CD4-positive, alpha-beta T cell treated with Interleukin-12 subunit alpha and Interleukin-12 subunit beta, for 1 hour (primary cell): ENCODE measurements around the gene PSMD9.
"Not testable (repeated sequence)": the region's sequence is repeated elsewhere in the genome, so short reads cannot be mapped to it uniquely, and the experiment has no call there.

ENCODE experiments used
- DNase-seq: peaks from one replicate; pipeline ENCODE4 v3.0.0-alpha.2; 2020

The PSMD9 gene

DNA sequence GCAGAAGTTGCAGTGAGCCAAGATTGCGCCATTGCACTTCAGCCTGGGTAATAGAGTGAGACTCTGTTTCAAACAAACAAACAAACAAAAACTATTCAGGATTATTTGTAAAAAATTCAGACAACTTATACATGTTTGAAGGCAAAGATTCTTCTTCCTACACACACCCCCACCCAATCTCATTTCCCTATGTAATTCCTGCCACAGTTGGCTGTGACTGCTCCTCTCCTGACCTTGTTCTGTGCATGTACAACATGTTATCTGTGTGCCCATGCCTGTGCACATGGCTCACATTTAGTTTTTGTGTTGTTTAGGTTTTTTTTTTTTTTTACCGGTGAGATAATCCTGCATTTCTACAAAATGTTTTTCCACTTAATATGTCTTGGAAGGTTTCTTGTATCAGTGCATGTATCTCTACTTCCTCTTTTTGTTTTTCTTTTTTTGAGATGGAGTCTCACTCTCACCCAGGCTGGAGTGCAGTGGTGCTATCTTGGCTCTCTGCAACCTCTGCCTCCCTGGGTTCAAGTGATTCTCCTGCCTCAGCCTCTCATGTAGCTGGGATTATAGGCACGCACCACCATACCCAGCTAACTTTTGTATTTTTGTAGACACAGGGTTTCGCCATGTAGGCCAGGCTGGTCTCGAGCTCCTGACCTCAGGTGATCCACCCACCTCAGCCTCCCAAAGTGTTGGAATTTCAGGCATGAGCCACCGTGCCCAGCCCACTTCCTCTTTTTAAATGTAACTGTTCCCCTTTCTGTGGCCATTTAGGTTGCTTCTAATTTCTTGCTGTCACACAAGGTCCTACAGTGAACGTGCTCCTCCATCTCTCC lies 38.5 kb downstream of the PSMD9 start:
- no peak for DNase-seq

DNA sequence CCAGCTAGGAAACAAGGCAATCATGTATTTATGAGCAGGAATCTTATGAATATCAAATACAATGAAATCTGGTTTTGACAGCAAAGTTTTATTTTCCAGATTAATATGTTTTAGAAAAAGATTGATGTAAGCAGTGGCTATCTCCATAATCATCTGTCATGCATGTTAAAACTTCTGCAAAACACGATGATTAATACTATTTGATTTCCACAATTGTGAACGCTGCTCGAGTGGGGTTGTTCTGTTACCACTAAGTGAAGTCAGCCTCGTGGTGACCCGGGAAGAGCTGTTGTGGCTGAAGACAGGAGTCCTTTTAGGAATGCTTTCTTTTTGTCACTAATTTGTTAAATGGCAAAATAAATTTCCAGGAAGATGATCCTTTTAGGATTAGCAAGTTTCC lies 39.2 kb downstream of the PSMD9 start:
- DNase-seq, result no peak

DNA sequence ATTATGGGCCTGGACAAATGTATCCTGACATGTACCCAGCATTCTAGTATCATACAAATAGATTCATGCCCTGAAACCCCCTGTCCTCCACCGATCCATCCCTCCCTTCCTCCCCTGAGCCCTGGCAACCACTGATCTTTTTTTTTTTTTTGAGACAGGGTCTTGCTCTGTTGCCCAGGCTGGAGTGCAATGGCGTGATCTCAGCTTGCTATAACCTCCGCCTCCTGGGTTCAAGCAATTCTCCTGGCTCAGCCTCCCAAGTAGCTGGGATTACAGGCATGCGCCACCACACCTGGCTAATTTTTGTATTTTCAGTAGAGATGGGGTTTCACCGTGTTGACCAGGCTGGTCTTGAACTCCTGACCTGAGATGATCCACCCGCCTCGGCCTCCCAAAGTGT lies 41.0 kb downstream of the PSMD9 start:
- DNase-seq, result not testable (repeated sequence)

DNA sequence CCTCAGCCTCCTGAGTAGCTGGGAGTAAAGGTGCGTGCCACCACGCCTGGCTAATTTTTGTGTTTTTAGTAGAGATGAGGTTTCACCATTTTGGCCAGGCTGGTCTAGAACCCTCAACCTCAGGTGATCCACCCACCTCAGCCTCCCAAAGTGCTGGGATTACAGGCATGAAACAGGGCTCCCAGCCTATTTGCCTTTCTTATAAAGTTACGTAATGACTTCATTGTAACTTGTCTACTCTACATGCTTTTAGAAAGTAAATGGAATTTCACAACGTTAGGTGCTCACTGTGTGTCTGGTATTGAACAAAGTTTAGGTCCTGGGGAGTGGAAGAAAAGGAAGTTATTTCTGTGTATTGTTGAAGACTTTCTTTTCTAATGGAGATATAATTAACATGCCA lies 42.3 kb downstream of the PSMD9 start:
- DNase-seq, result no peak

DNA sequence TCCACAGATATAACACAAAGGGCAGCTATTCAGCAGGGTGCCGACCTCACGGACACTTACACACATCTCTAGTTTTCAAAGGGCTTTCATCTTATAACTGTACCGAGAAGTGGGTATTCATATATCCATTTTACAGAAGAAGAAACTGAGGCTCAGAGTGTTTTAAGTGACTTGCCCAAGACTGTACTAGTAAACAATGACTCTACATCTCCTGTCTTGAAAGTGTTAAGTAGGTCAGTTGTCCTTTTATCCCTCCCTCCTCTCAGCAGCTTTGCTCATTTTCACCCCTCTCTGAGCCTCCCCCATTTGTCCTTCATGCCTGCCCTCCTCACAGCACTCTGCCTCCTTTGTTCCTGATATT lies 43.6 kb downstream of the PSMD9 start:
- DNase-seq, result no peak

DNA sequence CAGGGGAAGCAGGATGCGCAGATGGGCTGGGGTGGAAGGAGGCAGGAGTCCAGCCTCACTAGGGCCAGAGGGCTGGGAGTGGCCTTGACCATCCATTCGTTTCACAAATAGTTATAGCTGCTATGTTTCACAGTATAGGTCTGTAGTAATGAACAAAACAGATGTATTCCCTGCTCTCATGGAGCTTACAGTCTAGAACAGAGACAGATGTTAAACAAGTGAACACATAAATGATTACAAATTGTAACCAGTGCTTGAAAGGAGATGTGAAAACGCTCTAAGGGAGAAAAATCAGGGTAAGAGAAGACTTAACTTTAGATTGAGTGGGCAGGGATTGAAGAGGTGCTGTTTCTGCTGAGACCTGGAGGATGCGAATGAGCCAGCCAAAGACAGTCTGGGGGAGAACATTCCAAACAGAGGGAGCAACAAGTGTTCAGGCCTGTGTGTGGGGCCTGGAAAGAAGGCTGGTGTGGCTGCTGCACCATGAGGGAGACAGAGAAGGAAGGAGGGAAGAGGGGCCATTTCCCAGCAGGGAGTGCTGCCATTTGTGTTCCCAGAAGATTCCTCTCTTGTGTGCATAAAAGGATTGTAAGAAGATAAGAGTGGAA lies 44.4 kb downstream of the PSMD9 start:
- DNase-seq, result no peak

DNA sequence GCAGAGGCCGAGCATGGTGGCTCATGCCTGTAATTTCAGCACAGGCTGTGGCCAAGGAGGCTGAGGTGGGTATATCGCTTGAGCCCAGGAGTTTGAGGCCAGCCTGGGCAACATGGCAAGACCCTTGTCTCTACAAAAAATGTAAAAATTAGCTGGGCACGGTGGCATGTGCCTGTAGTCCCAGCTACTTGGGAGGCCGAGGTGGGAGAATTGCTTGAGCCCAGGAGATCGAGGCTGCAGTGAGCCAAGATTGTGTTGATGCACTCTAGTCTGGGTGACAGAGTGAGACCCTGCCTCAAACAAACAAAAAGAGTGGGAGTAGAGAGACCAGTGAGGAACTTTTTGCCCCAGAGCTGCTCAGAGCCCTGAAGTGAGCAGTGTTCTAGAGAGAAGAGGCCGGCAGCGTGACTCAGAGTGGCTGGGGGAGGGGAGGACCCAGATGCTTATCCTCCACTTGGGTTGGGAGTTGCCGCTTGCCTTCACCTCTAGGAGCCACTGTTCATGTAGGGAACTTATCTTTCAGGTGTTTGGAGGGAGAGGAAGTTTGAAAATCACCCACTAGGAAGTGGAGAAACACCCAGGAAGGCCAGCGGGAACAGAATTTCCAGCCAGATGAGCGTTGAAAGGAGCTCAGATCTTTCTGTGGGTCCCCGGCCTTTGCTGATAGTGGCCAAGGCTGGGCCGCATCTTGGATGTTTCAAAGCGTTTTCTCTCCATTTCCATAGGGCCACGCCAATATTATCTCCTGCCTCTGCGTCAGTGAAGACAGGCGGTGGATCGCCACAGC lies 45.1 kb downstream of the PSMD9 start:
- DNase-seq, result no peak

DNA sequence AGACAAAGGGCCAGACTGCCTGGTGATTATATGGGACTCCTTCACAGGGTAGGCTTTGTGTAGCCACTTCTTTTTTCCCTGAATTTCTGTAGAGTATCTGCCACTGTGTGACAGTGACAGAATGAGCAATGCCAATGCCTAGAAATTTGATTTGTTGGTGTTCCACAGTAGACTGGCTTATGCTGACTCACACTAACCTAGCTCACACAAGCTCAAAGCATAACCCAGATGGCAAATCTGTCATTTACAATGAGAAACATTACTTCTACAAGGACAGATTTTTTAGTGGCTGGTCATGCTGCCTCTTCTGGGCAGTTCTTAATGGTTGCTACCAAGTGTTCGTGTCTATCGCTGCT lies 45.7 kb downstream of the PSMD9 start:
- no peak for DNase-seq

DNA sequence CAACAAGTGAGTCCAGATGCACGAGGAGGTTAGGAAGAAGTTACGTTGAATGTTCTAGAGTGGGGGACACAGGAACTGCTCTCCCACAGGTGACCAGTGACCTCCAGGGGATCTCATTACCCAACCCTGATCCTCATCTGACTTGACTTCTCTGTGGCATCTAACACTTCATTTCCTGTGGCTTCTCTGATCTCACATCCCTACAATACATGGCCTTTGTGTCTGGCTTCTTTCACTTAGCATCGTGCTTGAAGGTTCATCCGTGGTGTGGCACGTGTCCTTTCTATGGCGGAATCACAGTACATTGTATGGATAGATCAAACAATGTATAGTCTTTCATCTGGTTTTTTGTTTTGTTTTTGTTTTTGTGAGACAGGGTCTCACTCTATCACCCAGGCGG lies 49.1 kb downstream of the PSMD9 start:
- no peak for DNase-seq

DNA sequence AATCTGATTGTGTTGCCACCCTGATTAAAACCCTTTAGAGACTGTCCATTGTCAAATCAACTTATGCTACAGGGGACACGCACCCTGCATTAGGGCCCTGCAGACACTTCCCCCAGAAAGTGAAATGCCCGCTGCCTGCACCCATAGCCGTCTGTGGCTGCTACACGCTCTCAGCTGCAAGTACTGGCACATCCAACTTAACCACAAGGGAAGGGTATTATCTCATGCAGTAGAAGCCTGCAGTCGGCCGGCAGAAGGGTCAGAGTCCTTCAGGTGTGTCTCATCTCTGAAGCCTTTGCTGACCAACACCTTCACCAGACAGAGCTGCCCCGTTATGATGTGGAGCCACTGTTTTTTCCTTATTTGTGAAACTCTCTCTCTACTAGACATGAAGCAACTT lies 50.6 kb downstream of the PSMD9 start:
- no peak for DNase-seq

DNA sequence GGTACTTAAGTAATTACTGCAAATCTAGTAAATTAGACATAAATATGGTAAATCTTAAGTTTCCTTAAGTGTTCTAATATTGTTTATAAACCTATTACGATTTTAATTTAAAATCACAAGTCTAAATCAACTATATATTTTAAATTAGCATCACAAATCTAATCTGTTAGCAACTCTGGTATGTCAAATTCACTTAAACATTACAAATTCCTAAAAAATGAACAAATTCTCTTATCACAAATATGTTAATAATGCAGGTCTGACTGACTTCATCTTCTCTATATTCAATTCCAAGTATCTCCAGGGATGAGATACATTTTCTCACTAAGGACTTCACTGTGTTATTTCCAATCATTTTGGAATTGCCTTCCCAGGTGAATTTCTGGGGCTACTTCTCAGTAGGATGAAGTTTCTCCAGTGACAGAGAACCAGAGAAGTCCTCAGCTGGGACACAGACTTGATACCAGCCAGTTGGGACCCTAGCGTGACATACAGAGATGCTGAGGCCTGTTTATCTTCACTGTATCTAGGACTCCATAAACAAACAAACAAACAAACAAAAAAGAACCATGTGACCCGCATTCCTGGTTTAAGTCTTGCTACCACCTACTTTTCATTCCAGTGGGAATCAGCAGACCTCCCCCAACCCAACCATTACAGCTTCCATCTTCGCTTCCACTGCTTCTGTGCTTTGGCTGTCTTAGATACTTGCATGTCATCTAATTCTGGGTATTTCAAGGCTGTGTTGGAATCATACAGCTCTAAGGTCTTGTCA lies 51.6 kb downstream of the PSMD9 start:
- no peak for DNase-seq

DNA sequence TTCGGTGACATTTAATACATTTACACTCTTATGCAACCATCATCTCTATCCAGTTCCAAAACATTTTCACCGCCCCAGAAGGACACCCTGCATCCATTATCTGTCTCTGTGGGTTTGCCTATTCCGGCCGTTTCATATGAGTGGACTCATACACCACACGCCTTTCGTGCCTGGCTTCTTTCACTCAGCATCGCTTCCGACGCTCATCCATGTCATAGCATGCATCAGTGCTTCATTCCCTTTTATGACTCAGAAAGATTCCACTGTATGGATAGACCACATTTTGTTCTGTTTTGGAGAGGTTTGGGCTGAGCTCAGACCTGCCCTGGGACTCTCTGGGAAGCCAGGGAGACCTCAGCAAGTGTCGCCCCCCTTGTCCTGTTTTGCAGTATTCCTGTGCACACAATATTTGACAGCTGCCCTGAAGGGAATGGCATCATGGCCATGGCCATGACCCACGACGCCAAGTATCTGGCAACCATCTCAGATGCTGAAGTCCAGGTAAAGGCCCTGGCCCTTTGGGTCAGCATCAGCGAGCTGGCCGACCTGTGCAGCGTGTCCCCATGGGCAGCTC lies 53.6 kb downstream of the PSMD9 start:
- DNase-seq, result no peak

DNA sequence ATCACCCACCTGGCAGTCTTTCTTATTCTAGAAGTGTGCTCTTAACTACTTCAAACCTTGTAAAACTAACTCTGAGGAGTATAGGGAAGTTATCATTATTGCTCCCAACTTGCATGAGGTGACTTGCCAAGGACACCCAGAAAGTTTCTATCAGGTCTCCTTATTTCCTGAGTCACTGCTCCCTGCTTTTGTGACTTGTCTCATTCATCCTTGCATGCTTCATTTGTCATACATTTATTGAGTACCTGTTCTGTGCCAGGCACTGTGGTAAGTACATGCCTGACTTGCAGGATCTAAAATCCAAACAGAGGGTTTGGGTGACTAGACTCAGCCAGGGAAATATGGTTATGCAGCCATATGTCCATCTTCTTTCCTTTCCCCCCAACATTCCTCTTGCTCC lies 55.3 kb downstream of the PSMD9 start:
- DNase-seq, result no peak

DNA sequence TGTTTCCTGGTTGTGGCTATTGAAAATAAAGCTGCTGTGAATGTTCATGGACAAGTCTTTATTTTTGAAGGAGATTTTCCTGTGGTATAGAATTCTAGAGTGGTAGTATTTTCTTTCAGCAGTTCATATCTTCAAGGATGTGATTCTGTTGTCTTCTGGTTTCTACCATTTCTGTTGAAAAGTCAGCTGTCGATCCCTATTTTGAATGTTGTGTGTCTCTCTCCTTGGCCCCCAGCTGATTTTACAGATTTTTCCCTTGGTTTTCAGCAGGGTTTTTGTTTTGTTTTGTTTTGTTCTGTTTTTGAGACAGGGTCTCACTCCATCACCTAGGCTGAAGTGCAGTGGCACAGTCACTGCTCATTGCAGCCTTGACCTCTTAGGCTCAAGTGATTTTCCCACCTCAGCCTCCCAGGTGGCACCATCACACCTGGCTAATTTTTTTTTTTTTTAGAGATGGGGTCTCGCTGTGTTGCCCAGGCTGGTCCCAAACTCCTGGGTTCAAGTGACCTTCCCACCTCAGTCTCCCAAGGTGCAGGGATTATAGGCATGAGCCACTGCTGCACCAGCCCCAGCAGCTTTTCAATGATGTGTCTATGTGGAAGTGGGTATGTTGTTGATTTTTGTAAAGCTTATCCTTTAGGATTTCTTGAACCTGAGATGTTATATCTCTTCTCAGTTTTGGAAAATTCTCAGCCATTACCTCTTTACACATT lies 57.9 kb downstream of the PSMD9 start:
- no peak for DNase-seq

DNA sequence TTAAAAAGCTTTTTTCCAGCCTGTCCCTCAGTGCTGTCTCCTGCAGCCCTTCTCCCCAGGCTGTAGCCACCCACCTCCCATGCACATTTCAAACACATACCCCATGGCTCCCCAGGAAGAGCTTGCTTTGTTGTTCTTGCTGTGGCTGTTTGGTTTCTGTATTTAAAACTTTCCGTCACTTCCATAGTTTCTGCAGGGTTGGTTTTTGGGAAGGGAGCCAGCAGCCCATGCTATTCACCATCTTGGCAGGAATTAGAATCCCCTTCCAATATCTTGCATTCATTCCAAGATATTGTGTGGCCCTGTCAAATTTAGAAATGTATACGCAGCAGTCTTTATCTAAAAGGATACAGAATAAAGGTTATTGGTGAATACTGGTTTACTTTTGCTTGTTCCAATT lies 59.4 kb downstream of the PSMD9 start:
- no peak for DNase-seq

DNA sequence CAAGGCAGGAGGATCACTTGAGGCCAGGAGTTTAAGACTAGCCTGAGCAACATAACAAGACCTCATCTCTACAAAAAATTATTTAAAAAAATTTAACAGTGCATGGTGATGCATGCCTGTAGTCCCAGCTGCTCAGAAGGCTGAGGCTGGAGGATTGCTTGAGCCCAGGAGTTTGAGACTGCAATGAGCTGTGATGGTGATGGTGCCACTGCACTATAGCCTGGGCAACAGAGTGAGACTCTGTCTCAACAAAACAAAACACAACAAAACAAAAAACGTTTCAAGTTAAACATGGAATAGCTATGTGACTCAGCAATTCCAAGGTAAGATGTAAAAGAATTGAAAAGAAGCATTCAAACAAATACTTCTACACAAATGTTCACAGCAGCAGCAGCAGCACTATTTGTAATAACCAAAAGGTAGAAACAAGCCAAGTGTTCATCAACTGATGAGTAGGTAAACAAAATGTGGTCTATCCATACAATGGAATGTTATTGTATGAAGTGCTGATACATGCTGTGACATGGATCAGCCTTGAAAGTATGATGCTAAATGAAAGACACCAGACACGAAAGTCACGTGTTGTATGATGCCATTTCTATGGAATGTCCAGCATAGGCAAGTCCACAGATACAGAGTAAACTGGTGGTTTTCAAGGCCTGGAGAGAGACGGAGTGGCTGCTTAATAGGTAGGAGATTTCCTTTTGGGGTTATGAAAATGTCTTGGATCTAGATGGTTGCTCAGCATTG lies 61.2 kb downstream of the PSMD9 start:
- DNase-seq, result no peak

DNA sequence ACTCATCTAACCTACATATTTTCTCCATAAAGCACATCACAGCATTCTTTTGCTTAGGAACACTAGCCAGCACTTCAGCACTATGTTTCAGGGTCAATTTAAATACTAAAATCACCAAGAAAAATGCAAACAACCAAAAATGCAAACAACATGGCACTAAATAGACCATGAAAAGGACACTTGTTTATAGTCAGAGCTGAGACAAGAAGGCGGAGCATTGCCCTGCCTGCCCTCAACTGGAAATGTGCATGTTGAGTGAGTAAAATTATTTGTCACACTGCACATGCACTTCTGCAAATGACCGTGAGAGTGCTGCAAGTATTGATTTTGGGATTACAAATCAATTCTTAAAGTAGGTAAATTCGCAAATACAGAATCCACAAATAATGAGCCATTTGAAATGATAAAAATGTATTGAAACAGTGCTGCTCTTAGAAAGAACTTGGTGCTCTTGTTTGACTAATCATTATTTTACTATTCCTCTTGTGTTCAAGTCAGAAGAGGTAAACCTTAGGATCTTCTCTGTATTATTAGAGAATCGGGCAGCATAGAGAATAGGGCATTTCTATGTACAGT lies 64.6 kb downstream of the PSMD9 start:
- no peak for DNase-seq

DNA sequence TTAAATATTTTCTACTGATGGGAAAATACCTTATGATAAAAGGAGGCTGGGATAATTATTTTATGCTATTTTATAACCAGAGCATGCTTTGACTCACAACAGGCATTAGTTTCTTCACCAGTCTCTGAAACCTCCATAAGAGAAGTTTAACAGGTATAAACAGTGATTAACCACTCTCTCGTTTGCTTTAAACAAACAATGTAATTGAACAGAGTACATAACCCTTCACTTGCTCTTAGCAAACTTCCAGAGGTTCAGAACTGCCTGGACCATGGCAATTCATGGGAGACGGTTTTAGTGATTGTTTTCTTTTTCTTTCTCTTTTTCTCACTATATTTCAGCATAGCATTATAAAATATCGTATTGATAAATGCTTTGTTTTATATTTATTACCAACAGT lies 65.1 kb downstream of the PSMD9 start:
- DNase-seq, result no peak

DNA sequence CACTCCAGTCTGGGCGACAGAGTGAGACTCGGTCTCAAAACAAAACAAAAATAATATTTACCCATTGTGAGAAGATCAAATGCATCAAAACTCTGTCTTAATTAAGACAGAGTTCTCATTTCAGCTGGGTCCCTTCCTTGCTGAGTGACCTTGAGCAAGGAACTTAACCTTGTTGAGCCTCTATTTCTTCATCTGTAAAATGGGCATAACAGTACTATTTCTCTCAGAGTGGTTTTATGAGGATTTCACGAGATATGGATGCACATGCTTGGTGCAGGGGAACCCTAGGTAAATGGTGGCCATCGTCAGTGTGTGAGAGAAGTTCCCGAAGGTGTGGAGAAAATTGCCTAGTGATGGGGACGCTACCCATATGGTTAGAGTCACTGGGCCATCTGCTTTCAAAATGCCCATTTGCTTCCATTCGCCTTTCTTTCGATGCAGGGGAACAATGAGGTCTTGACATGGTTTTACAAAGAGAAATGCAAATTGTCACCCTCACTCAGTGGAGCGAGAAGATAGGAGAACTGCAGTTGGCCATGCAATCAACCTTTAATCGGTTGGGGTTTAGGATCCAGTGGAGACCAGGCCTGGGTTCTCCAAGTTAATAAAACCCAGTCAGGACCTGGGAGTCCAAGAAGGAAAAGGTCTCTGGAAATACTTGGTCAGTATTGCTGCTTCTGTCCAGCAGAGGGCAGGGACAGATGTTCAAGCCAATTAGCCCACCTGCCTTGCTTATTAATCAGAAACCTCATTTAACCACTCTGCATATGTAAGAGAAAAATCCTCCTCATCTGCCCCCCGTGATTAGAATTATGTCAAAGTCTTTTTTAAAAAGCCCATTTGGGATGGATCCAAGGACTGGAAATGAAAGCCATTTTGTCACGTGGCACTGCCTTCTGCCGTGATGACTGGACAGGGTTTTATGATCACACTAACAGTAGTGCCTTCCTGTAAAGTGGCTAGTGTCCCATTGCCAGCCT lies 67.0 kb downstream of the PSMD9 start:
- DNase-seq, result no peak
